ENCODE results near the gene OGDHL.

OGDHL gene

DNA sequence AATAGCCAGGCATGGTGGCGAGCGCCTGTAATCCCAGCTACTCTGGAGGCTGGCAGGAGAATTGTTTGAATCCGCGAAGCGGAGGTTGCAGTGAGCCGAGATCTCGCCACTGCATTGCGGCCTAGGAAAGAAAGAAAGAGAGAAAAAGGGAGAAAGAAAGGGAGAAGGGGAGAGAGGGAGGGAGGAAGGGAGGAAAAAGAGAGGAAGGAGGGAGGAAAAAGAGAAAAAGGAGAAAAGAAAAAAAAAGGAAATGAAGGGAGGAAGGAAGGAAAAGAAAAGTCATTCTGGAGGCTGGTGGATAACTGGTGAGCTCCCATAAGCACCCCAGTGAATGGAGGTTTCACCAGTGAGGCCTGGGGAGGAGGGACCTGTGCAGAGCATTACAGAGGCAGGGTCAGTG lies 7.6 kb upstream of the OGDHL start:
- Histone ChIP-seq H3K27me3 (ENCODE audit: control insufficient read depth, insufficient read depth, low read length) (peaks cover 41% of the 10 kb centered on the region), H3K9me3 (replicated peaks; ENCODE audit: low read length) (no peaks in the 10 kb centered on the region), H3K4me3 (ENCODE audit: low read length) (no peak overlapping the region), H3K4me2 (ENCODE audit: low read length) (no peak overlapping the region), H3K36me3 (ENCODE audit: insufficient read depth, low read length) (no peaks in the 10 kb centered on the region), H3K9ac (ENCODE audit: low read depth, low read length) (no peak overlapping the region), H3K4me1 (ENCODE audit: control insufficient read depth, insufficient read depth, low read length) (no peaks in the 10 kb centered on the region)

DNA sequence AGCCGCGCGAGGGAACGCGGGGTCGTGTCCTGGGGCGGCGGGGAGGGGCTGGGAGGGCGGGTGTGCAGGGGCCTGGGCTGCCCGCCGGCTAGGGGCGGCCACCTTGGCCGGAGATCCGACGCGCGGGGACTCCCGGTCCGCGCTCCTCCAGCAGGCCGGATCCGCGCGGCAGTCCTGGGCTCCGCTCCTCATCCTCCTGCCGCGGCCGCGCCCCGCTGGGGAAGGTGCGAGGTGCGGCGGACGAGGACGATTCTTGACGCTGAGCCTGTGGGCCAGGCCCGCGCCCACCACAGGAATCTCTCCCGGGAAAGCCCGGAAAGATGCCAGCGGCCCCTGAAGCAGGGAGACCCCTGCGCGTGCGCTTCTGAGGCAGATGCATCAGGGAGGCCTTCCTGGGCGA lies 6.6 kb upstream of the OGDHL start:
- no peaks in the 10 kb centered on the region for H3K36me3 ChIP-seq (ENCODE audit: insufficient read depth, low read length)
- no peak overlapping the region for H3K4me3 ChIP-seq (ENCODE audit: low read length)
- no peak overlapping the region for H3K9ac ChIP-seq (ENCODE audit: low read depth, low read length)
- no peak overlapping the region for H3K4me2 ChIP-seq (ENCODE audit: low read length)
- peaks cover 41% of the 10 kb centered on the region for H3K27me3 ChIP-seq (ENCODE audit: control insufficient read depth, insufficient read depth, low read length)
- no peaks in the 10 kb centered on the region for H3K4me1 ChIP-seq (ENCODE audit: control insufficient read depth, insufficient read depth, low read length)
- H3K9me3 ChIP-seq (replicated peaks; ENCODE audit: low read length), result no peaks in the 10 kb centered on the region

DNA sequence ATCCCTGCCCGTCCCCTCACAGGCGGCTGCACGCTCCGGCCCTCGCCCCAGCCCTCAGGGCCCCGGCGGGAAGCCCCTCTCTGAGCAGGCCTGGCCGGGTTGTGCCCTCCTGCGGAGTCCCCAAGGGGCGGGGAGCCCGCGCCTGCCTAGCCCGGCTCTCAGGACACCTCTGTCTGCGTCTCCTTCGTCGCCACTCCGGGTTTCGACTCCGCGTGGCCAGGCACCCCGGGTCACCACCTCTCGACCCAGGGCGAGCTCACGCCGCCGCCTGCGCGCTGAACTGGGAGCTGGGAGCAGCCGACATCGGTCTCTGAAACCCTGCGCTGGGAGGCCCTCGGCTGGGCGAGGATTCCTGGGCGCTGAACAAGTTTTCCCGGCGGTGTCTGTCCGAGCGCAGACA lies 6.2 kb upstream of the OGDHL start:
- H3K9ac ChIP-seq (ENCODE audit: low read depth, low read length), result no peak overlapping the region

GRCh38 chr10:49767752-49768151 lies 5.6 kb upstream of the OGDHL start:
- H3K4me2 ChIP-seq (ENCODE audit: low read length), result no peak overlapping the region
- H3K9ac ChIP-seq (ENCODE audit: low read depth, low read length), result no peak overlapping the region
- peaks cover 47% of the 10 kb centered on the region for H3K27me3 ChIP-seq (ENCODE audit: control insufficient read depth, insufficient read depth, low read length)
- H3K4me3 ChIP-seq (ENCODE audit: low read length), result no peak overlapping the region
- H3K36me3 ChIP-seq (ENCODE audit: insufficient read depth, low read length), result no peaks in the 10 kb centered on the region
- H3K9me3 ChIP-seq (replicated peaks; ENCODE audit: low read length), result no peaks in the 10 kb centered on the region
- no peaks in the 10 kb centered on the region for H3K4me1 ChIP-seq (ENCODE audit: control insufficient read depth, insufficient read depth, low read length)

More for the DNA sequence above, 6.2 kb upstream of the OGDHL start:
- no peak overlapping the region for H3K4me3 ChIP-seq (ENCODE audit: low read length)
- H3K4me2 ChIP-seq (ENCODE audit: low read length), result no peak overlapping the region
- no peaks in the 10 kb centered on the region for H3K4me1 ChIP-seq (ENCODE audit: control insufficient read depth, insufficient read depth, low read length)
- H3K9me3 ChIP-seq (replicated peaks; ENCODE audit: low read length), result no peaks in the 10 kb centered on the region
- peaks cover 44% of the 10 kb centered on the region for H3K27me3 ChIP-seq (ENCODE audit: control insufficient read depth, insufficient read depth, low read length)
- no peaks in the 10 kb centered on the region for H3K36me3 ChIP-seq (ENCODE audit: insufficient read depth, low read length)

GRCh38 chr10:49766484-49766883 lies 4.4 kb upstream of the OGDHL start:
- H3K9me3 ChIP-seq (replicated peaks; ENCODE audit: low read length), result no peaks in the 10 kb centered on the region
- no peak overlapping the region for H3K4me3 ChIP-seq (ENCODE audit: low read length)
- H3K27me3 ChIP-seq (ENCODE audit: control insufficient read depth, insufficient read depth, low read length), result peaks cover 42% of the 10 kb centered on the region
- peaks cover 4% of the 10 kb centered on the region for H3K4me1 ChIP-seq (ENCODE audit: control insufficient read depth, insufficient read depth, low read length)
- H3K36me3 ChIP-seq (ENCODE audit: insufficient read depth, low read length), result no peaks in the 10 kb centered on the region
- H3K9ac ChIP-seq (ENCODE audit: low read depth, low read length), result no peak overlapping the region
- no peak overlapping the region for H3K4me2 ChIP-seq (ENCODE audit: low read length)

GRCh38 chr10:49762566-49762877 lies 399 bp upstream of the OGDHL start:
- H3K4me2 ChIP-seq (ENCODE audit: low read length), result peak overlapping the region; percentile 87
- peak overlapping the region; percentile 73 for H3K4me3 ChIP-seq (ENCODE audit: low read length)
- peaks cover 54% of the 10 kb centered on the region for H3K27me3 ChIP-seq (ENCODE audit: control insufficient read depth, insufficient read depth, low read length)
- H3K4me1 ChIP-seq (ENCODE audit: control insufficient read depth, insufficient read depth, low read length), result peaks cover 4% of the 10 kb centered on the region
- H3K9ac ChIP-seq (ENCODE audit: low read depth, low read length), result no peak overlapping the region
- no peaks in the 10 kb centered on the region for H3K9me3 ChIP-seq (replicated peaks; ENCODE audit: low read length)
- no peaks in the 10 kb centered on the region for H3K36me3 ChIP-seq (ENCODE audit: insufficient read depth, low read length)

- Histone ChIP-seq H3K36me3 (ENCODE audit: insufficient read depth, low read length) (no peaks in the 10 kb centered on the region), H3K4me1 (ENCODE audit: control insufficient read depth, insufficient read depth, low read length) (peaks cover 4% of the 10 kb centered on the region), H3K27me3 (ENCODE audit: control insufficient read depth, insufficient read depth, low read length) (peaks cover 53% of the 10 kb centered on the region), H3K4me2 (ENCODE audit: low read length) (peak overlapping the region; percentile 87), H3K9me3 (replicated peaks; ENCODE audit: low read length) (no peaks in the 10 kb centered on the region), H3K9ac (ENCODE audit: low read depth, low read length) (no peak overlapping the region), H3K4me3 (ENCODE audit: low read length) (peak overlapping the region; percentile 73)
These were observed 828 bp downstream of the OGDHL start for GRCh38 chr10:49761201-49761788.

GRCh38 chr10:49760789-49761188 lies 1.3 kb downstream of the OGDHL start:
- Histone ChIP-seq H3K27me3 (ENCODE audit: control insufficient read depth, insufficient read depth, low read length) (peaks cover 57% of the 10 kb centered on the region), H3K4me2 (ENCODE audit: low read length) (no peak overlapping the region), H3K4me1 (ENCODE audit: control insufficient read depth, insufficient read depth, low read length) (peaks cover 4% of the 10 kb centered on the region), H3K36me3 (ENCODE audit: insufficient read depth, low read length) (no peaks in the 10 kb centered on the region), H3K9ac (ENCODE audit: low read depth, low read length) (no peak overlapping the region), H3K4me3 (ENCODE audit: low read length) (no peak overlapping the region), H3K9me3 (replicated peaks; ENCODE audit: low read length) (no peaks in the 10 kb centered on the region)

- peaks cover 4% of the 10 kb centered on the region for H3K4me1 ChIP-seq (ENCODE audit: control insufficient read depth, insufficient read depth, low read length)
- H3K27me3 ChIP-seq (ENCODE audit: control insufficient read depth, insufficient read depth, low read length), result peaks cover 63% of the 10 kb centered on the region
- no peak overlapping the region for H3K4me3 ChIP-seq (ENCODE audit: low read length)
- H3K9me3 ChIP-seq (replicated peaks; ENCODE audit: low read length), result no peaks in the 10 kb centered on the region
- no peak overlapping the region for H3K9ac ChIP-seq (ENCODE audit: low read depth, low read length)
- H3K36me3 ChIP-seq (ENCODE audit: insufficient read depth, low read length), result no peaks in the 10 kb centered on the region
- H3K4me2 ChIP-seq (ENCODE audit: low read length), result no peak overlapping the region
These were observed 2.2 kb downstream of the OGDHL start for GRCh38 chr10:49759787-49760551.

GRCh38 chr10:49758249-49758930 lies 3.7 kb downstream of the OGDHL start:
- no peak overlapping the region for H3K9ac ChIP-seq (ENCODE audit: low read depth, low read length)
- no peaks in the 10 kb centered on the region for H3K9me3 ChIP-seq (replicated peaks; ENCODE audit: low read length)
- H3K4me1 ChIP-seq (ENCODE audit: control insufficient read depth, insufficient read depth, low read length), result peaks cover 4% of the 10 kb centered on the region
- peaks cover 64% of the 10 kb centered on the region for H3K27me3 ChIP-seq (ENCODE audit: control insufficient read depth, insufficient read depth, low read length)
- no peaks in the 10 kb centered on the region for H3K36me3 ChIP-seq (ENCODE audit: insufficient read depth, low read length)
- no peak overlapping the region for H3K4me3 ChIP-seq (ENCODE audit: low read length)
- H3K4me2 ChIP-seq (ENCODE audit: low read length), result no peak overlapping the region

- H3K27me3 ChIP-seq (ENCODE audit: control insufficient read depth, insufficient read depth, low read length), result peaks cover 55% of the 10 kb centered on the region
- H3K4me2 ChIP-seq (ENCODE audit: low read length), result no peak overlapping the region
- peaks cover under 1% of the 10 kb centered on the region for H3K4me1 ChIP-seq (ENCODE audit: control insufficient read depth, insufficient read depth, low read length)
- H3K9ac ChIP-seq (ENCODE audit: low read depth, low read length), result no peak overlapping the region
- no peaks in the 10 kb centered on the region for H3K9me3 ChIP-seq (replicated peaks; ENCODE audit: low read length)
- no peaks in the 10 kb centered on the region for H3K36me3 ChIP-seq (ENCODE audit: insufficient read depth, low read length)
- no peak overlapping the region for H3K4me3 ChIP-seq (ENCODE audit: low read length)
These were observed 5.5 kb downstream of the OGDHL start for GRCh38 chr10:49756641-49757040.
